HG03280 (cell line): ENCODE measurements around the gene USP2.
"Not testable (repeated sequence)": the region's sequence is repeated elsewhere in the genome, so short reads cannot be mapped to it uniquely, and the experiment has no call there.

ENCODE experiments used
- ATAC-seq: cut with Tn5 transposase; IDR thresholded peaks from one replicate; pipeline ENCODE4 v1.9.1; 2021; ENCODE audit warnings: mild to moderate bottlenecking, moderate library complexity; ENCODE audit not compliant: unreplicated experiment

The USP2 gene

GRCh38 chr11:119414734-119415133, 33.2 kb upstream of the USP2 start:
- ATAC-seq = no peak

DNA sequence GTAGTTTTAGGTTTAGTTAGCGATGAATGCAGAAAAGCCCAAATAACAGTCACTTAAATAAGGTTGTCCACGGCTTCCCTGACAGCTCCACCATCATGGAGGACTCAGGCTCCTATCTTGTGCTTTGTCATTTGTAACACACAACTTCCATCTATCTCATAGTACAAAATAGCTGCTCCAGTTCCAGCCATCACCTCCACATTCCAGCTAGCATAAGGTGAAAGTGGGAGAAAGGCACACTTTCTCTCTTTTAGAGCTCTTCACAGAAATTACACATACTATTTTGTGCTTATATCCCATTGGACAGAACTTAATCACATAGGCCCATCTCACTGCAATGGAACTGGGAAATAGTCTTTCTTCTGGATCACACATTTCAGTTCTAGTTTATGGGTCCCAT, 32.8 kb upstream of the USP2 start:
- ATAC-seq = no peak

GRCh38 chr11:119412072-119412471, 30.6 kb upstream of the USP2 start:
- no peak for ATAC-seq

DNA sequence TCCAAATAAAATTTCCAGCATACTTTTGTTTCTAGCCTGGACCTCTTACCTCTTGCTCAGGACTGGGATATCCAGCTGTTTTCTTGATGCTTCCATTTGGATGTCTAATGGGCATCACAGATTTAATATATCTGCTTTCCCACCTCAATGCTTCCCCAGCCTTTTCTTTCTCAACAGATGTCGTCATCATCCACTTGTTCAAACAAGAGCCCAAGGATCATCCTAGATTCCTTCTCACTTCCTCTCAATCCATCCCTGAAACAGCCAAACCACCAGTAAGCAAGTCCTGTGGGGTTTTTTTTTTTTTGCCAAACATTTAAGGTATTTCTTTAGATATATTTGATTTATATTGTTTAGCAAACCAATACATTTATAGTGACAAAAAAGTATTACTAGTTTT, 29.0 kb upstream of the USP2 start:
- ATAC-seq = no peak

DNA sequence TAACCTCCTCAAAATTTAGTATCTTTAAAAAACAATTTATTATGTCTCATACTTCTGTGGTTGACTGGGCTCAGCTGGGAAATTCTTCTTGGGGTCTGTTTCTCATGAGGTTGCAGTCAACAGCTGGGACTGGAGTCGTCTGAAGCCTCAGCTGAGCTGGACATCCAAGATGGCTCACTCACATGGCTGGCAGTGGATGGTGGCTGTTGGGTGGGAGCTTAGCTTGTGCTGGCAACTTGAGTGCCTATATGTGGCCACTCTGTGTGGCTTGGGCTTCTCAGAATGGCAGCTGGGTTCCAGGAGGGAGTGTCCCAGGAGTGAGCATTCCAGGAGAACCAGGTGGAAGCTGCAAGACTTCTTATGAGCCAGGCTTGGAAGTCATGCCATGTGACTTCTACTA, 28.2 kb upstream of the USP2 start:
- ATAC-seq = no peak

- no peak for ATAC-seq
These were observed 24.5 kb upstream of the USP2 start for GRCh38 chr11:119406005-119406404.

GRCh38 chr11:119405448-119405847, 24.0 kb upstream of the USP2 start:
- not testable (repeated sequence) for ATAC-seq

- no peak for ATAC-seq
These were observed 23.4 kb upstream of the USP2 start for GRCh38 chr11:119404872-119405271.

GRCh38 chr11:119403021-119403420, 21.5 kb upstream of the USP2 start:
- ATAC-seq = no peak

GRCh38 chr11:119402470-119402869, 21.0 kb upstream of the USP2 start:
- ATAC-seq = no peak

GRCh38 chr11:119400860-119401259, 19.4 kb upstream of the USP2 start:
- no peak for ATAC-seq

DNA sequence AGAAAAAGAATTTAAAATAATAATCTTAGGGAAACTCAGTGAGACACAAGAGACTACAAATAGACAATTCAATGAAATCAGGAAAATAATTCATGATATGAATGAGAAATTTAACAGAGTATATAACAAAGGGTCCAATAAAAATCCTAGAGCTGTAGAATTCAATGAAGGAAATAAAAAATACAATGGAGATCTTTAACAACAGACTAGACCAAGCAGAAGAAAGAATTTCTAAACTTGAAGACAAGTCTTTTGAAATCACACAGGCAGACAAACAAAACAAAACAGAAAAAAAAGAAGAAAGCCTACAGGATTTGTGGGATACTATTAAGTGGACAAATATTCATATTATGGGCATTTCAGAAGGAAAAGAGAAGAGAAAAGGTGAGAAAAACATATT, 16.2 kb upstream of the USP2 start:
- ATAC-seq = no peak

DNA sequence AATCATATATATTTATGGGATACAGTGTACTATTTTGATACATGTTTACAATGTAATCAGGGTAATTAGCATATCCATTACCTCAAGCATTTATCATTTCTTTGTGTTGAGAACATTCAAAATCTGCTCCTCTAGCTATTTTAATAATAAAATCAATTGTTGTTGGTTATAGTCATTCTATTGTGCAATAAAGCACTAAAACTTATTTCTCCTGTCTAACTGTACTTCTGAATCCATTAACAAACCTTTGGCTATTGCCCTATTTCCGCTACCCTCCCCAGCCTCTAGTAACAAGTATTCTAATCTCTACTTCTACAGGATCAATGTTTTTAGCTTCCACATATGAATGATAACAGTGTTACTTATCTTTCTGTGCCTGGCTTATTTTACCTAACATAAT, 15.3 kb upstream of the USP2 start:
- no peak for ATAC-seq

DNA sequence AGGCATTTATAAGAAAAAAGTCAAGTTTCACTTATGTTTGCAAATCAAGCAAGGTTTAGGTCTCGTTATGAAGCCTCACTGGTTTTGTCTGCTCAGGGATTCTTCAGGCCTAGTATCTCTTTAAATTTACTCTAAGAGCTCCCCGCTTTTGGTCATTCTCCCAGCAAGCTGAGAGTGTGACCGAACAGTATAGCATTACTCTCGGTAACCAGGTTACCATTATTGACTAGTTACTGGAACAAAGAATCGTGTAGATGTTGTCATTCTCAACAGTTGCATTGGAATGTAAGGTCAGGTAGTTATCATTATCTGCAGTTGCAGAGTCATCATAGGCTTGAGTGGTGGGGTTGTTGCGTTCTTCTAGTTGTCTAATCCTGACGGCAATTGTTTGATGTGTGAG, 9.8 kb upstream of the USP2 start:
- ATAC-seq = no peak

DNA sequence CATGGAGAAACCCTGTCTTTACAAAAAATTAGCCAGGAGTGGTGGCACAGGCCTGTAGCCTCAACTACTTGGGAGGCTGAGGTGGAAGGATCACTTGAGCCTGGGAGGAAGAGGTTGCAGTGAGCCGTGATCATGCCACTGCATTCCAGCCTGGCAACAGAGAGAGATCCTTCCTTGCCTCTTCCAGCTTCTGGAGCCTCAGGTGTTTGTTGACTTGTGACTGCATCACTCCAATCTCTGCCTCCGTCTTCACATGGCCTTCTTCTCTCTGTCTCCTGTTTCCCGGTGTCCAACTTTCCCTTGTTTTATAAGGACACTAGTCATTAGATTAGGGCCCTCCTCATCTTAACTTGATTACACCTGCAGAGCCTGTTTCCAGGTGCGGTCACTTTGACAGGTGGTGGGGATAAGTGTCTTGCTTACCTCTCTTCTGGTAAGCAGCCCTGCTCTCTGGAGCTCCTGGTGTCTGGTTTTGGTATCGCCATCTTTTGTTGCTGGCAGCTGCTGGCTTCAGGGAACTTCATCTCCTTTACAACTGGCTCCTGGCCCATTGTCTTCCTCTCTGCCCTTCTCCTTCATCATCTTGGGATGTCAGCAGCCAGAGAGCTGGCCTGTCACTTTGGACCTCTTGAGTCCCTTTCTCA, 8.2 kb upstream of the USP2 start:
- no peak for ATAC-seq

- no peak for ATAC-seq
These were observed 6.6 kb upstream of the USP2 start for GRCh38 chr11:119388103-119388502.

DNA sequence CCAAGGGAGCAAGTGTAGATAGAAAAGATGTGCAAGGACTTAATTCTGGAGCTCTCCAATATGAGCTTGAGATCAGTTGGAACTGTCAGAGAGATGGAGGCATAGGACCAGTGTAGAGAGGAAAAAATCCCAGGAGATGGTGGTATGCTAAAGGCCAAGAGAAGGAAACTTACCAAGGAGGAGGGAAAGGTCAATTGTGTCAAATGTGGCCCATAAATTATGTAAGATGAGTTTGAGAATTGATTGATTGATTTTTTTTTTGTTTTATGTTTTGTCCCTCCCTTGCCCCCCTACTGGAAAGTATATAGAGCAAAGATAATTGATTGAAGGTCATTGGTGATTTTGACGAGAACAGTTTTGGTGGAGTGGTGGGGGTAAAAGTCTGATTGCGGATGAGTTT, 2.8 kb upstream of the USP2 start:
- no peak for ATAC-seq

DNA sequence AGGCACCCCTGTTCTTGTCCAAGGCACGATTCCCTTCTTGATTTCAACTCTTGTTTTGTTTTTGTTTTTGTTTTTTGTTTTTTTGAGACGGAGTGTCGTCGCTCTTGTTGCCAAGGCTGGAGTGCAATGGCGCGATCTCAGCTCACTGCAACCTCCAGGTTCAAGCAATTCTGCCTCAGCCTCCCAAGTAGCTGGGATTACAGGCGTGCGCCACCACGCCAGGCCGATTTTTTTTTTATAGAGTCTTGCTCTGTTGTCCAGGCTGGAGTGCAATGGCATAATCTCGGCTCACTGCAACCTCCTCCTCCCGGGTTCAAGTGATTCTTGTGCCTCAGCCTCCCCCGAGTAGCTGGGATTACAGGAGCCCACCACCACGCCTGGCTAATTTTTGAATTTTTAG, 1.0 kb upstream of the USP2 start:
- not testable (repeated sequence) for ATAC-seq

GRCh38 chr11:119382101-119382500, 611 bp upstream of the USP2 start:
- ATAC-seq = no peak

GRCh38 chr11:119380827-119381180, 686 bp downstream of the USP2 start:
- no peak for ATAC-seq

DNA sequence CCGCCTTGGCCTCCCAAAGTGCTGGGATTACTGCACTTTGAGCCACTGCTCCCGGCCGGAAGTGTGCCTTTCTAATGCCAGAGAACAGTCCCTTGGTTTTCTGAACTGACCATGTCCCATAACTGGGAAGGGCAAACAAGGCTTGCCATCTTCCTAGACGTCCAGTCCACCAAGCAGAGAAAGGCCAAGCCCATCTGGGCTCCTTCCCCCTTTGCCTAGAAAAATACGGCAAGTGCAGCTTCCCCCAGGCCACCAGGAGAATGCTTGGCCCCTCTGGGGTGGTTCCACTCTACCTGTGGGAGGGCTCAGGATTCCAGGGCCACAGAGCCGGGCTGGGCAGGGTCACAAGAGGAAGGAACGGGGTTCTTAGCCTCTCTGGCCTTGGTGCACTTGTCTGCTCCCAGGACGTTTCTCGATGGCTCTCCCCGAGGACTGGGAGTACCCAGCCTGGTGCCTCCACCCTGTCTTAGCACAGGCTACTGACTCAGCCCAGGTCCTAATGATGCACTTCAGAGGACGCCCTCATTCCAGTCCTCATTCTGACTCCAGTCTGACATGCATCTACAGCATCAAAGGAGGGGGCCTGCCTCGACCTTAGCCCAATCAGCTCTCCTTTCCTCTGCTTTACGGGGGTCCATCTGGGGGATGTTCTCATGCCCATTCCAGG, 1.2 kb downstream of the USP2 start:
- no peak for ATAC-seq

DNA sequence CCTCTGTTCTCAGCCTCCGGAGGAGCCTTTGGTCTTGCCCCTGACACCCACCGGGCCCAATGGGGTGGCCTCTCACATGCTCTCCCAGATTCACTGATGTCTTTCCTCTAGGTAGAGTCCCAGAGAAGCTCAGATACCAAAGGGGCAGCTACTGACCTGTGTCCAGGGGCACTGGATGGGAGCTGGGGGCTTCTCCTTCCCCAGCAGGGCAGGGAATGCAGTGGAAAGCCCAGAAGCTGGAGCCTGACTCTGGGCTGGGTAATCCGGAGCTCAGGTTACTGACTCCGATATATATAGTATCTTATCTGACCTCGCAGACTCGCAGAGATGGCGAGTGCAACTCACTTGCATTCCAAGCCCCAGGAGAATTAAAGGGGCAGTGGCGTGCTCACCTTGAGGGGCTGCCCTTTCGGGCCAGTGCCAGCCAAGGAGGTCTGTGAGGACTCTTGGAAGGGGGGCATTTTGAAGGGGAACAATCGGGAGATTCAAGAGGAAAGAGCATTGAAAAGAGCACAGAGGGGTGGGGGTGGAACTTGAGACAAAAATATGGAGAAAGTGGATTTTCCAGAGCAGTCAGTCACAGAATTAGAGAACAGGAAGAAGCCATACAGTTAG, 2.5 kb downstream of the USP2 start:
- no peak for ATAC-seq
